Breast epithelium (tissue), 3 donors: ENCODE measurements around the gene TBX5.

Experiments used
- CTCF ChIP-seq, 3 donors: fragments of 450-650 bp; IDR thresholded peaks; one replicate each; pipeline ENCODE4 v1.5.1; 2016 to 2017; ENCODE audit warnings: antibody characterized with exemption in 3 of 3, mild to moderate bottlenecking in 3 of 3, moderate library complexity in 3 of 3
- POLR2A ChIP-seq: fragments of 450-650 bp; IDR thresholded peaks from one replicate; pipeline ENCODE4 v1.6.1; 2016; ENCODE audit warnings: antibody characterized with exemption, mild to moderate bottlenecking, moderate library complexity
- POLR2AphosphoS5 ChIP-seq, 3 donors: sonication (generic); formaldehyde crosslinking; IDR thresholded peaks; one replicate each; pipeline ENCODE4 v1.6.1; 2017; ENCODE audit warnings: antibody characterized with exemption in 3 of 3

- TF ChIP-seq CTCF (IDR thresholded peaks at IDR 0.05) (no peak), POLR2A (no peak), POLR2AphosphoS5 (IDR thresholded peaks at IDR 0.05) (no peak)
Measured at GRCh38 chr12:114355389-114356088, 50.4 kb downstream of the TBX5 start.
